Measurements from ENCODE around the gene MYO3B. TPM values are rescaled to one million over a fixed set of nuclear protein-coding genes. Genes with fewer than 3 reads are reported as not detected.

The MYO3B gene
- total and polyA plus RNA-seq, 11 donors = 0.09 to 0.19 (median 0.10) TPM; not detected in 8

DNA sequence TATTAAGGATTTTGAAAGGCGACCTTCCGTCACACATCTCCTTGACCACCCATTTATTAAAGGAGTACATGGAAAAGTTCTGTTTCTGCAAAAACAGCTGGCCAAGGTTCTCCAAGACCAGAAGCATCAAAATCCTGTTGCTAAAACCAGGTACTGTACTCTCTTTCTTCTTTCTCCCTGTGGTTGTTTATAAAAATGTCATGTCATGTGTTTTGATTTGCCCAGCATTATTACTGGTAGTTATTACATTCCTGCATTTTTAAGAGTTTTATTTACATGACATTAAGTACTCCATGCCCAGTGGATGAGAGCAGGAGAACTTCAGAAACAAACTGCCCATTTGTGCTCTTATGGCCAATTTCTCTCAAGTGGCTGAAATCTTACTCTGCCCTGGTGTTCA lies 191.3 kb downstream of the MYO3B start:
- H3K36me3 ChIP-seq = no peaks in the 10 kb centered on the region
- peaks cover 0 to 87% (median 25%) of the 10 kb centered on the region in 9 donors for H3K27me3 ChIP-seq
- H3K27ac ChIP-seq = no peak overlapping the region
- ATAC-seq = no peak
- H3K4me1 ChIP-seq = no peaks in the 10 kb centered on the region
- no peaks in the 10 kb centered on the region for H3K9me3 ChIP-seq
- no peak for TF ChIP-seq POLR2A (IDR thresholded peaks at IDR 0.05)
- TF ChIP-seq, protein P1, sequence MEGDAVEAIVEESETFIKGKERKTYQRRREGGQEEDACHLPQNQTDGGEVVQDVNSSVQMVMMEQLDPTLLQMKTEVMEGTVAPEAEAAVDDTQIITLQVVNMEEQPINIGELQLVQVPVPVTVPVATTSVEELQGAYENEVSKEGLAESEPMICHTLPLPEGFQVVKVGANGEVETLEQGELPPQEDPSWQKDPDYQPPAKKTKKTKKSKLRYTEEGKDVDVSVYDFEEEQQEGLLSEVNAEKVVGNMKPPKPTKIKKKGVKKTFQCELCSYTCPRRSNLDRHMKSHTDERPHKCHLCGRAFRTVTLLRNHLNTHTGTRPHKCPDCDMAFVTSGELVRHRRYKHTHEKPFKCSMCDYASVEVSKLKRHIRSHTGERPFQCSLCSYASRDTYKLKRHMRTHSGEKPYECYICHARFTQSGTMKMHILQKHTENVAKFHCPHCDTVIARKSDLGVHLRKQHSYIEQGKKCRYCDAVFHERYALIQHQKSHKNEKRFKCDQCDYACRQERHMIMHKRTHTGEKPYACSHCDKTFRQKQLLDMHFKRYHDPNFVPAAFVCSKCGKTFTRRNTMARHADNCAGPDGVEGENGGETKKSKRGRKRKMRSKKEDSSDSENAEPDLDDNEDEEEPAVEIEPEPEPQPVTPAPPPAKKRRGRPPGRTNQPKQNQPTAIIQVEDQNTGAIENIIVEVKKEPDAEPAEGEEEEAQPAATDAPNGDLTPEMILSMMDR (IDR thresholded peaks at IDR 0.05) = no peak
- H3K4me3 ChIP-seq = no peak overlapping the region
- intact Hi-C loops (cut with DNase I) = loop anchor here in 2 of 10 donors (2.0 to 5.0 kb wide), 2 partner anchors 444 to 448 kb away; partner anchors contain the start of gene GAD1 (in 1 of the 2)
- DNase-seq = no peak
- WGBS, 4 donors = 73 to 85% (median 82%) methylated on average over 2 of the region's 2 CpGs

- DNase-seq (no peak), ATAC-seq (no peak)
- TF ChIP-seq, protein P1 (IDR thresholded peaks at IDR 0.05) = peak in 9 of 12 donors; percentile 4 to 42 (median 24)
- TF ChIP-seq POLR2A (IDR thresholded peaks at IDR 0.05) = no peak
- Histone ChIP-seq H3K4me3 (no peak overlapping the region), H3K4me1 (no peaks in the 10 kb centered on the region), H3K36me3 (no peaks in the 10 kb centered on the region), H3K27ac (no peak overlapping the region), H3K27me3 (peaks cover 0 to 84% (median 25%) of the 10 kb centered on the region in 9 donors), H3K9me3 (no peaks in the 10 kb centered on the region)
- 11 to 31% (median 16%) methylated on average over 1 of the region's 1 CpG for WGBS, 4 donors
- intact Hi-C loops (cut with DNase I) = loop anchor here in 5 of 10 donors (2.0 to 10.0 kb wide), 4 partner anchors 442 to 447 kb away; partner anchors contain the start of gene GAD1 (in 2 of the 5)
These were observed 191.9 kb downstream of the MYO3B start for GRCh38 chr2:170369894-170370293.

- DNase-seq (no peak), ATAC-seq (no peak)
- no peaks in the 10 kb centered on the region for H3K9me3 ChIP-seq
- H3K4me3 ChIP-seq = no peak overlapping the region
- TF ChIP-seq, protein P1 (IDR thresholded peaks at IDR 0.05) = no peak
- TF ChIP-seq POLR2A (IDR thresholded peaks at IDR 0.05) = no peak
- 59 to 67% (median 63%) methylated on average over 6 of the region's 6 CpGs for WGBS, 4 donors
- no peaks in the 10 kb centered on the region for H3K36me3 ChIP-seq
- intact Hi-C loops (cut with DNase I) = loop anchor here in 3 of 10 donors (5.0 to 10.0 kb wide), 2 partner anchors 441 to 443 kb away; partner anchors contain the start of gene GAD1 (in 1 of the 3)
- no peaks in the 10 kb centered on the region for H3K4me1 ChIP-seq
- H3K27me3 ChIP-seq = peaks cover 0 to 73% (median 25%) of the 10 kb centered on the region in 9 donors
- no peak overlapping the region for H3K27ac ChIP-seq
These were observed 193.5 kb downstream of the MYO3B start for GRCh38 chr2:170371231-170371998.

- peaks cover 0 to 46% (median 4%) of the 10 kb centered on the region in 9 donors for H3K27me3 ChIP-seq
- H3K4me1 ChIP-seq = no peaks in the 10 kb centered on the region
- TF ChIP-seq, protein P1 (IDR thresholded peaks at IDR 0.05) = no peak
- TF ChIP-seq POLR2A (IDR thresholded peaks at IDR 0.05) = no peak
- no peak overlapping the region for H3K4me3 ChIP-seq
- no peaks in the 10 kb centered on the region for H3K36me3 ChIP-seq
- no peak overlapping the region for H3K27ac ChIP-seq
- intact Hi-C loops (cut with DNase I) = loop anchor here in 1 of 10 donors (10.0 kb wide), 1 partner anchor 440 kb away; the partner anchor contains the start of gene GAD1
- ATAC-seq (no peak), DNase-seq (no peak)
- WGBS, 4 donors = 58 to 69% (median 67%) methylated on average over 5 of the region's 5 CpGs
- H3K9me3 ChIP-seq = no peaks in the 10 kb centered on the region
These were observed 197.2 kb downstream of the MYO3B start for GRCh38 chr2:170375192-170375591.
